Spleen (tissue), 13 donors: ENCODE measurements around the gene MADD. TPM values are rescaled to one million over a fixed set of nuclear protein-coding genes. Genes with fewer than 3 reads are reported as not detected.

Source experiments
- DNase-seq: peaks from one replicate; pipeline ENCODE4 v3.0.0-alpha.2; 2020
- H3K27ac ChIP-seq, 8 donors: fragments of 200-600 bp; sonication (generic) in 7 of 8; 1 replicate in 4 of 8; 2 replicates in 4 of 8; pipeline versions ENCODE4 v1.5.0 to v1.8.0; 2016 to 2021; ENCODE audit warnings: inconsistent platforms in 4 of 8, mild to moderate bottlenecking in 4 of 8, moderate library complexity in 1 of 8
- H3K27me3 ChIP-seq, 7 donors: fragments of 200-600 bp; sonication (generic) in 6 of 7; replicated peaks in 1 of 7; 1 replicate in 4 of 7; 2 replicates in 3 of 7; pipeline versions ENCODE4 v1.5.0 to v1.8.0; 2016 to 2021; ENCODE audit warnings: inconsistent platforms in 3 of 7, mild to moderate bottlenecking in 1 of 7
- H3K36me3 ChIP-seq, 6 donors: fragments of 200-600 bp; sonication (generic) in 5 of 6; 1 replicate in 4 of 6; 2 replicates in 2 of 6; pipeline versions ENCODE4 v1.5.0 to v1.8.0; 2016 to 2021; ENCODE audit warnings: inconsistent platforms in 2 of 6
- H3K4me1 ChIP-seq, 6 donors: fragments of 200-600 bp; sonication (generic) in 5 of 6; 1 replicate in 3 of 6; 2 replicates in 3 of 6; pipeline versions ENCODE4 v1.5.0 to v1.8.0; 2016 to 2021; ENCODE audit warnings: inconsistent platforms in 3 of 6
- H3K4me3 ChIP-seq, 8 donors: fragments of 200-600 bp; sonication (generic) in 7 of 8; 1 replicate in 4 of 8; 2 replicates in 4 of 8; pipeline versions ENCODE4 v1.5.0 to v1.8.0; 2016 to 2021; ENCODE audit warnings: inconsistent platforms in 4 of 8, mild to moderate bottlenecking in 4 of 8, moderate library complexity in 2 of 8
- H3K9me3 ChIP-seq, 8 donors: fragments of 200-600 bp; sonication (generic) in 7 of 8; 1 replicate in 4 of 8; 2 replicates in 4 of 8; pipeline versions ENCODE4 v1.5.0 to v1.8.0; 2016 to 2021; ENCODE audit warnings: inconsistent platforms in 4 of 8
- POLR2A ChIP-seq, 3 donors: fragments of 450-650 bp; IDR thresholded peaks; one replicate each; pipeline ENCODE4 v1.5.1; 2017; ENCODE audit warnings: antibody characterized with exemption in 3 of 3, mild to moderate bottlenecking in 1 of 3
- POLR2AphosphoS5 ChIP-seq, 3 donors: sonication (generic); formaldehyde crosslinking; IDR thresholded peaks; one replicate each; pipeline ENCODE4 v1.5.1; 2017; ENCODE audit warnings: antibody characterized with exemption in 3 of 3
- WGBS, 5 donors: extraction: QIAGEN DNeasy Blood & Tissue Kit in 3 of 5; methylation state at CpG; one replicate each; pipeline versions ENCODE4 v1.1.5 to v1.1.7; 2013 to 2018; 5-methylcytosine and 5-hydroxymethylcytosine counted together
- intact Hi-C: fragments of 100-400 bp; cut with DNase I; formaldehyde crosslinking; loops from one replicate; pipeline ENCODE4 v1.15.0; 2023; ENCODE audit warnings: low total_unique reads
- long read RNA-seq, 2 donors: transcript quantifications; one replicate each; lab custom pipeline, GENCODE V29; 2026
- polyA plus RNA-seq, 3 donors: library from polyadenylated mRNA; stranded (reverse); fragments of 200-250 nt; gene quantifications; one replicate each; pipeline ENCODE4 v1.2.1, GENCODE V29; 2013
- total RNA-seq, 7 donors: library from RNA; depleted of rRNA in 3 of 7; stranded (reverse); fragments of >200 nt in 3 of 7; fragmentation: NEBNext Ultra II Directional in 4 of 7; extraction: Animal tissue kit (Norgen Biotek cat#: 25700) in 4 of 7; gene quantifications; one replicate each; pipeline versions ENCODE4 v1.1.0 to v1.2.1, GENCODE V29; 2016 to 2021
- TF ChIP-seq, protein P1 (sequence below), 11 experiments: fragments of 200-600 bp in 7 of 11; fragments of 450-650 bp in 4 of 11; sonication (generic) in 4 of 11; IDR thresholded peaks in 8 of 11; conservative IDR thresholded peaks in 3 of 11; 1 replicate in 7 of 11; 2 replicates in 4 of 11; pipeline versions ENCODE4 v1.4.0 to v1.8.0; 2016 to 2021; ENCODE audit warnings: antibody characterized with exemption in 11 of 11, inconsistent platforms in 4 of 11, mild to moderate bottlenecking in 1 of 11
- donor health status: healthy with polysubstance abuse.
- donor health status: DM: no; HTN: no; CAD: no; lungs with moderate emphysema.
- donor health status: DM: no; HTN: no; CAD: no.
- donor health status: Bipolar disorder and iron deficiency.
- donor health status: healthy.
- donor health status: DM: no; HTN: no; CAD: no.
- donor health status: DM: yes; HTN: yes; CAD: no.

Gene MADD
- total RNA-seq (10 to 100 TPM; 53.6 to 82.4 (median 70.1) TPM), polyA plus RNA-seq (10 to 100 TPM; 15.7 to 35.0 (median 26.1) TPM)
- long read RNA-seq, donor 1, partial matches to known transcripts, result 0 of 5 reads
- long read RNA-seq, donor 1, other reads (novel, unspliced or antisense), result 0 of 5 reads
- long read RNA-seq, donor 2, partial matches to known transcripts, result 0 of 1 reads
- long read RNA-seq, donor 2, other reads (novel, unspliced or antisense), result 0 of 1 reads

DNA sequence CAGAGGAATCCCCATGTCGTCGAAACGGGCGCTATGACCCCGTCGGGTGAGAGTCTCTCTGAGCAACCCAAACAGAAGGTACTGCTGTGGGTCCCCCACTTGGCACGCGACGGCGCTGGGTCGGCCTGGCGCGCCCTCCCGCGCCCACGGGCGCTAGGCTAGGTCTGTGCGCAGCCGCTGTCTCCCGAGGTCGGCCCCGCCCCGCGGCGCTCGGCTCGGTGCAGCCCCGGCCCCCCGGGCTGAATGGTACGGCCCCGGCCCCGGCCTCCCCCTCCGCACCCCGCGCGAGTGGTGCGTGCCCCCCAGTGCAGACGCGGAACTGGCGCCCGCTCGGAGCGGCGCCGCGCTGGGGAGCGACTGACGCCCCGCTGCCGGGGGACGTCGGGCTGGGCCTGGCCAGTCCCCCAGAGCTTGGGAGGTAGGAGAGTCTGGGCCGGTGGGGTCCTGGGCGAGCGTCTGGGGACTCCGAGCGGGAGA lies at the start of gene MADD:
Gene MADD (plus strand): TSS at position 305 of the 477 bp plus-strand sequence.
- 0% methylated on average over 5 to 57 of the region's 57 CpGs; no CpG with 5 or more reads in 1 of the 5 donors for WGBS, 5 donors
- Histone ChIP-seq H3K27me3 (no peaks in the 10 kb centered on the region), H3K4me3 (peak within 1 kb of the TSS; percentile 60 to 93 (median 72)), H3K27ac (peak within 1 kb of the TSS; percentile 96 to 99 (median 98)), H3K9me3 (no peaks in the 10 kb centered on the region), H3K4me1 (peaks cover 30 to 78% (median 63%) of the 10 kb centered on the region in 6 donors), H3K36me3 (peaks cover 0 to 14% (median 7%) of the 10 kb centered on the region in 6 donors)
- intact Hi-C loops, result no loop called here
- DNase-seq, result peak; percentile 99
- TF ChIP-seq, protein P1, sequence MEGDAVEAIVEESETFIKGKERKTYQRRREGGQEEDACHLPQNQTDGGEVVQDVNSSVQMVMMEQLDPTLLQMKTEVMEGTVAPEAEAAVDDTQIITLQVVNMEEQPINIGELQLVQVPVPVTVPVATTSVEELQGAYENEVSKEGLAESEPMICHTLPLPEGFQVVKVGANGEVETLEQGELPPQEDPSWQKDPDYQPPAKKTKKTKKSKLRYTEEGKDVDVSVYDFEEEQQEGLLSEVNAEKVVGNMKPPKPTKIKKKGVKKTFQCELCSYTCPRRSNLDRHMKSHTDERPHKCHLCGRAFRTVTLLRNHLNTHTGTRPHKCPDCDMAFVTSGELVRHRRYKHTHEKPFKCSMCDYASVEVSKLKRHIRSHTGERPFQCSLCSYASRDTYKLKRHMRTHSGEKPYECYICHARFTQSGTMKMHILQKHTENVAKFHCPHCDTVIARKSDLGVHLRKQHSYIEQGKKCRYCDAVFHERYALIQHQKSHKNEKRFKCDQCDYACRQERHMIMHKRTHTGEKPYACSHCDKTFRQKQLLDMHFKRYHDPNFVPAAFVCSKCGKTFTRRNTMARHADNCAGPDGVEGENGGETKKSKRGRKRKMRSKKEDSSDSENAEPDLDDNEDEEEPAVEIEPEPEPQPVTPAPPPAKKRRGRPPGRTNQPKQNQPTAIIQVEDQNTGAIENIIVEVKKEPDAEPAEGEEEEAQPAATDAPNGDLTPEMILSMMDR (IDR thresholded peaks at IDR 0.05 in 8 of 11, conservative IDR thresholded peaks at IDR 0.05 in 3 of 11), result peak in 1 of 11 experiments; percentile 11
- TF ChIP-seq POLR2A (IDR thresholded peaks at IDR 0.05) (peak in 2 of 3 donors; percentile 45 to 69), POLR2AphosphoS5 (IDR thresholded peaks at IDR 0.05) (peak; percentile 89 to 93 (median 90))

DNA sequence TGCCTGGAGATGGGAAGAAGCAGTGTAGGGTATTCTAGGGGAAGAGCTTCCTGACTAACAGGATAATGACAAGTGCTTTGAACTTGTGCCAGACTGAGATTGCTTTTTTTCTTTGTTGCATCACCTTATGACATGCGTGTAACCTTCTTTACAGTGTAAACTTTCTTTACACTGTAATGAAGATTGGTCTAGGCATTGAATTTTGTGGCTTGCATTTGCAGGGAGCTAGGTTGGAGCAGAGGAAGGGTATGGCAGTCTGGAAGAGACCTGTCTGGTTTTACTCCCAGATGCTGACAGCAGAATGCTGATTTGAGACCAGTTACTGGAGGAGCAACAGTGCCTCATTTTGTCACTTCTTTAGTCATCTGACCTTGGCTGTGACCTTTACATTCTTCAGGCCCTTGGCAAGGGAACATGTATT lies 49.5 kb upstream of the MADD start:
- DNase-seq, result no peak
- WGBS, 5 donors, result 56 to 65% (median 57%) methylated on average over 1 of the region's 1 CpG
- intact Hi-C loops, result no loop called here
- Histone ChIP-seq H3K4me1 (peaks cover 16 to 71% (median 40%) of the 10 kb centered on the region in 6 donors), H3K36me3 (peaks cover 0 to 88% (median 22%) of the 10 kb centered on the region in 6 donors), H3K27ac (no peak overlapping the region), H3K9me3 (no peaks in the 10 kb centered on the region), H3K27me3 (no peaks in the 10 kb centered on the region), H3K4me3 (no peak overlapping the region)
- TF ChIP-seq, protein P1 (IDR thresholded peaks at IDR 0.05 in 8 of 11, conservative IDR thresholded peaks at IDR 0.05 in 3 of 11), result no peak
- TF ChIP-seq POLR2A (IDR thresholded peaks at IDR 0.05), result no peak
- TF ChIP-seq POLR2AphosphoS5 (IDR thresholded peaks at IDR 0.05), result no peak

GRCh38 chr11:47222696-47223095 lies 47.2 kb upstream of the MADD start:
- 93 to 98% (median 96%) methylated on average over 2 of the region's 2 CpGs for WGBS, 5 donors
- H3K4me3 ChIP-seq, result no peak overlapping the region
- intact Hi-C loops, result no loop called here
- H3K9me3 ChIP-seq, result no peaks in the 10 kb centered on the region
- peaks cover 7 to 62% (median 25%) of the 10 kb centered on the region in 6 donors for H3K4me1 ChIP-seq
- H3K36me3 ChIP-seq, result peaks cover 0 to 97% (median 22%) of the 10 kb centered on the region in 6 donors
- H3K27ac ChIP-seq, result no peak overlapping the region
- TF ChIP-seq POLR2A (IDR thresholded peaks at IDR 0.05) (no peak), POLR2AphosphoS5 (IDR thresholded peaks at IDR 0.05) (no peak)
- TF ChIP-seq, protein P1 (IDR thresholded peaks at IDR 0.05 in 8 of 11, conservative IDR thresholded peaks at IDR 0.05 in 3 of 11), result no peak
- DNase-seq, result no peak
- no peaks in the 10 kb centered on the region for H3K27me3 ChIP-seq
